NCI-H748 (cell line): ENCODE data around the gene PLPPR3.

Source experiments
- DNase-seq: peaks from one replicate; lab custom pipeline; 2025; ENCODE audit not compliant: unreplicated experiment; lab: John Stamatoyannopoulos, UW

Gene PLPPR3

DNA sequence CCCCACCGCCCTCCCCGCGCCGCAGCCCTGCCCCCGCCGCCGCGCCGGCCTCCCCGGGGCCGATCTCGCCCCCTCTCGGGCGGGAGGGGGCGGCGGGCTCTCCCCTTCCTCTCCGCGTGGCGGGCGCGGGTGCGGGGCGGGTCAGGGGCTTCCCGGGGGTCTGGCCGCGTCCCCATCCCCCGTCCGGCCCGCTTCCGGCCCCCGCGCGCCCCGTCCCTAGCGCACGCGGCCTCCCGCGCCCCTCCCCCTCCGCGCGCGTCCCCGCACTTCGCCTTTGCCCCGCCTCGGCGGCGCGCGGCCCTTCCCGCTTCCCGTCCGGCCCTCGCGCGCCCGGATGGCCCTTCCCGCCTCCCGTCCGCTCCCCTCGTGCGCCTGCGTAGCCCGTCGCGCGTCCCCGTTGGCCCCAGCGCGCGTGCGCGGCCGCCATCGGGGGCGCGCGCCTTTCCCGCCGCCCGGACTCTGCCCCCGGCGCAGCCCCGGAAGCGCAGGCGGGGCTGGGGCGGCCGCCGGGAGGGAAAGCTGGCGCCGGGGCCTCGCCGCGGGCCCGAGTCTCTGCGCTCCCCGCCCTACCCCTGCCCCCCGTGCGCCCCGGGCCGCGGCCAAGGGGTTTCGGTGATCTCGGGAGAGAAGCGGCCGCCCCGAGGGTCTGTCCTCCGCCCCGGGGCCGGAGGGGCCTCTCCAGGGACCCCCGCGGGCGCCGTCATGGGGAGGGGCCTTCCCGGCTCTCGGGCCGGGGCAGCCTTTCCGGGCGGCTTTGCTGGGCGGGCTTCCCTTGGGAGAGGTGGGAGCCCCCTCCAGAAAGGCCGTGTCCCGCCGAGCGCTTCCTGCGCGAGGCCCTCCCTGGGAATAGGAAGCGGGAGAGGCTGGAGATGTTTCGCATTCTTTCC is 24.0 kb downstream of the PLPPR3 start:
- peak; percentile 89 for DNase-seq

DNA sequence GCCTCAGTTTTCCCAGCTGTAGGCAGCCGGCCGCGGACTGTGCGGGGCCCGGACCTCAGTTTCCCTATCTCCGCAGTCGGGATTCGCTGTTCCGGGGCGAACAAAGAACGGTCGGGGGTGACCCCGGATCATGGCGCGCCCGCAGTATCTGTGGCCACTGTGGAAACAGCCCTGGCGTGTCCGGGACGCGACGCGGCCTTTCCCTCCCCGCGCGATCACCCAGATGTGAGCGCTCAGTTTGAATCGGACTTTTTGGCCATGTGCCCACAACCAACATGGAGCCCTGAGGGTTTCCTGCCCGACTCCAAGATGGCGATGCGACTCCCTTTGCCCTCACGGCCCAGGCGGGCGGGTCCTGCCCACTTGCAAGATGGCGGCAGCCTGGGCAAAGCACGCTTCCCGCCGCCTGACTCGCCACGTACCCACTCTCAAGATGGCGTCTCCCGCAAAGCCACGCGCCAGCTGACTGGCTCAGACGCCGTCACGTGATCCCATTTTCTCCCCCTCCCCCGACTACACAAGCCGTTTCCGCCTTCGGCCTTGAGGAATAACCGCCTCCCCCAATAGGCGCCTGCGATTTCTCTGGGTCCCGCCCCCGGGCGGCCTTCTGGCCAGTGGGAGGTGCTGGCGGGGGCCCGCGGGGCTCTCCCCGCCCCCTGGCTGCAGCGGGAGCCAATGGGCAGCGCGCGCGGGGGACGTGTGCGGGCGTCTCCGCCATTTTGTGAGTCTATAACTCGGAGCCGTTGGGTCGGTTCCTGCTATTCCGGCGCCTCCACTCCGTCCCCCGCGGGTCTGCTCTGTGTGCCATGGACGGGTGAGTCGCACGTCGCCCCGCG is 24.8 kb downstream of the PLPPR3 start, which contains the start of gene PTBP1:
TSS of gene PTBP1 (plus strand) at position 761 of the 836 bp plus-strand sequence. CDS start at position 807, 46 bp downstream.
- DNase-seq, result peak; percentile 100

GRCh38 chr19:795691-796581 is 25.8 kb downstream of the PLPPR3 start:
- no peak for DNase-seq

DNA sequence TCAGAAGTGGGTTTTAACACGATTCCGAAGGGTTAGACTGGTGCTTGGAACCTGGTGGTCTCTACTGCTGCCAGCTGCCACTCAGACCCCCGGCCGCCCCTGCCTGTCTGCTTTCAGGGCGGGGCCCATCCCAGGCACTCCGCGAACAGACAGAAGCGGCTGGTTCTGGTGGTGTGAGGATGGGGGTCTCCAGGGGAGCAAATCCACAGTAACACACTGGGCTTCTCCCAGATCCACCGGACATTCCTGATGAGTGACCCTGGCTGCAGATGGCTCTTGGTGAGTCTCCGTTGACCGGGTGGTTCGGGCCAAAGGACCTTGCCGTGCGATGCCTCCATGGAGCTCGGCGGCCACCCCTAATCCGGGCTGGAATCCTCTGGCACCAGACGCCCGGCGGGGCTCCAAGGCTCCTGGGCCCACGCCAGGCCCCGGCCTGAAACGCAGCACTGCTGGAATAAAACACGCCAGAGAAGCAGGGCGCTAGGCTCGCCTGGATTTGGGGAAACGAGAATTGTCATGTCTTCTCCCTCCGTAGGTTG is 26.6 kb downstream of the PLPPR3 start:
- DNase-seq, result no peak

DNA sequence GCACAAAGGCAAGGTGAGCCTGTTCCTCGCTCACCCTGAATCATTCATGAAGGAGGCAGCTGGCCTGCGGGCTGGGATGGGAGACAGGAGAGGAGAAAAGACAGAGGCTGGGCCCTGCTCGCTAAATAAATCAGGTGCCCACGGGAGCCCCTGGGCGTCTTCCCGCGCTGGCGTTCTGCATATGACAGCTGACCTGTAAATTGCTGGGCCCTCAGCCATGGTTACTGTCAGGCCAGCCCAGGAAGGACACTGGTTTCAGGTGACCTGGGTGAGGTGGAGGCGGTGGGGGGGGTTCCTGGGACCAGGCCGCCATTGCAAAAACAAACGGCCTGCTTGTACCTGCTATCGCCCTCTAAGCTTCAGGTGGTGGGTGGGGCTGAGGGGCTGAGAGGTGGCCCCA is 27.9 kb downstream of the PLPPR3 start:
- DNase-seq, result no peak

- DNase-seq, result no peak
These were observed 29.4 kb downstream of the PLPPR3 start for GRCh38 chr19:792306-792885.

GRCh38 chr19:791567-792305 is 30.0 kb downstream of the PLPPR3 start:
- no peak for DNase-seq

DNA sequence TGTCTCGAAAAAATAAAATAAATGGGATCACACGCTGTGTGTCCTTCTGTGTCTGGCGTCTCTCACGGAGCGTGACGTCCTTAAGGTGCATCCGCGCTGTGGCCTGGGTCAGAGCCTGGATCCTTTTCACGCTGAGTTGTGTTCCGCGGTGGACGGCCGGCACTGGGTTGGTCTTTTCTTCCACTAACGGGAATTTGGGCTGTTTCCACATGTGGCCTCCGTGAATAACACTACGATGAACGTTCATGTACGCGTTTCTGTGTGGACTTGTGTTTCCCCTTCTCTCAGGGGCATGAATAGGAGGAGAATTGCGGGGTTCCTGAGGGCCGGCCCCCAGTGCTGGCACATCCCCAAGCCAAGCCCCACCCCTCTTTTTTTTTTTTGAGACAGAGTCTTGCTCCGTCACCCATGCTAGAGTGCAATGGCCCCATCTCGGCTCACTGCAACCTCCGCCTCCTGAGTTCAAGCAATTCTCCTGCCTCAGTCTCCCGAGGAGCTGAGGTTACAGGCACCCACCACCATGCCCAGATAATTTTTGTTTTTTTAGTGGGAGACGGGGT is 30.7 kb downstream of the PLPPR3 start:
- DNase-seq, result no peak

DNA sequence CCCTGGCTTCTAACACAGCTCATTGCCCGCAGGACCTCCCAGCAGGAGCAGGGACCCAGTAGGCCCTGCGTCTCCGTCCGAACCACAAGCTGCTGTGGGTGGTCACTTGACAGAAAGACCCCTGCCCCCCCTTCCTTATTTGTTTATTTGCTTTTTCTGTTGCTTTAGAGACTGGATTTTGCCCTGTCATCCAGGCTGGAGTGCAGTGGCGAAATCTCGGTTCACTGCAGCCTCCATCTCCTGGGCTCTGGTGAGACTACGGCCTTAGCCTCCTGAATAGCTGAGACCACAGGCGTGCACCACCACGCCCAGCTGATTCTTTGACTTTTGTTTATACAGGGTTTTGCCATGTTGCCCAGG is 32.1 kb downstream of the PLPPR3 start:
- no peak for DNase-seq

GRCh38 chr19:788983-789700 is 32.6 kb downstream of the PLPPR3 start:
- DNase-seq, result no peak

DNA sequence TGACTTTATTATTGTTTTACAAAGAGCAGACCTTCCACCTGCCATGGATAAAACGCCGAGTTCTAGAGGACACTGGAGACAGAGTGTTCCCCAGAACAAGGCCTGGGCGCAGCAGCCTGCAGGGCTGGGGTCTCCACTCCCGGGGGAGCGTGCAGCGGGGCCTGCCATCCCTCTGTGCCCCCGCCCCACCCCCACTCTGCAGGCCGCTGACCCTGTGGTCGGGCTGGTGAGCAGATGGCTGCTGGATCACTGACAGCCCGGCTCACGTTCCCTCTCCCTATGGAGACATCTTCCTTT is 33.1 kb downstream of the PLPPR3 start:
- DNase-seq, result no peak

DNA sequence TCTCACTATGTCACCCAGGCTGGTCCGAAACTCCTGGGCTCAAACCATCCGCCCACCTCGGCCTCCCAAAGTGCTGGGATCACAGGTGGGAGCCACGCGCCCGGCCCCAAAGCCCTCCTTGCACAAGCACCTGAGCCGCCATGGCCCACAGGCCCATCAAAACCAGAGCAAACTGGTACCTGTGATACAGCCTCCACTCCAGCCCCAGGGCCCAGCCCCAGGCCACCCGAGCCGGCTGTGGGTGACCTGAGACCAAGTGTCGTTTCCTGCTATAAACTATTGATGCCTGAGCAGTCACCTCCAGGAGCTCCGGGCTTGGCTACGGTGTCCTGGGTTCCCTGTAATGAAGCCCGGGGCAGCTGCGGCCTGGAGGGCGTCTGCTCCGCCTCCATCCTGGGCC is 34.2 kb downstream of the PLPPR3 start:
- DNase-seq, result no peak

DNA sequence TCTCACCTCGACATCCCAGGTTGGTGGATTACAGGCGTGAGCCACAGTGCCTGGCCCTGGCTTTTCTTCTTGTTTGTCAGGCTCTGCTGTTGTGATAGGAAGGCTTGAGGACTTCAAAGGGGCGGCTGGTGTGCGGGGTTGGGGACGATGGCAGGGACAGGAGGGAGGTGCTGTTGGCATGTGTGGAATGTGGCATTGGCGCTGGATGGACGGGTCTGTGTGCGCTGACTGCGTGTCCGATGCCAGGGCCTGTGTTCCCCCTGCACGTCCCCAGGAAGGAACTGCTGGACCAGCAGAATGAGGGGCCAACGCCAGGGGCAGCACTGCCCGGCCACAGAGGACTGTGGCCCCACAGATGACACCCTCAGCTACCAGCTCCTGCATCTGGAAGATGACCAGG is 37.2 kb downstream of the PLPPR3 start:
- no peak for DNase-seq

- no peak for DNase-seq
These were observed 38.7 kb downstream of the PLPPR3 start for GRCh38 chr19:782878-783668.

GRCh38 chr19:782185-782877 is 39.4 kb downstream of the PLPPR3 start:
- no peak for DNase-seq

- DNase-seq, result no peak
These were observed 40.0 kb downstream of the PLPPR3 start for GRCh38 chr19:781800-782184.

GRCh38 chr19:780935-781334 is 40.8 kb downstream of the PLPPR3 start:
- no peak for DNase-seq
